Vagina (tissue), 2 donors: Measurements from ENCODE around the gene SLPI. TPM values are rescaled to one million over a fixed set of nuclear protein-coding genes. Genes with fewer than 3 reads are reported as not detected.

Source experiments
- DNase-seq, 2 donors: peaks; one replicate each; pipeline ENCODE4 v3.0.0-alpha.2; 2017; ENCODE audit errors: extremely low spot score in 2 of 2
- H3K27ac ChIP-seq: fragments of 200-600 bp; sonication (generic); one replicate; pipeline ENCODE4 v1.5.1; 2019
- H3K27me3 ChIP-seq: fragments of 200-600 bp; sonication (generic); one replicate; pipeline ENCODE4 v1.5.1; 2019
- H3K36me3 ChIP-seq, 2 donors: fragments of 200-600 bp; sonication (generic); one replicate each; pipeline ENCODE4 v1.5.1; 2017 to 2019
- H3K4me1 ChIP-seq: fragments of 200-600 bp; sonication (generic); one replicate; pipeline ENCODE4 v1.5.1; 2019
- H3K4me3 ChIP-seq, 2 donors: fragments of 200-600 bp; sonication (generic); 1 replicate in 1 of 2; 2 replicates in 1 of 2; pipeline ENCODE4 v1.5.1; 2016 to 2019
- H3K9me3 ChIP-seq: fragments of 200-600 bp; sonication (generic); one replicate; pipeline ENCODE4 v1.5.1; 2019
- CTCF ChIP-seq, 3 experiments: fragments of 450-650 bp in 2 of 3; fragments of 200-600 bp in 1 of 3; sonication (generic) in 1 of 3; IDR thresholded peaks; one replicate each; pipeline ENCODE4 v1.5.1; 2017 to 2019; ENCODE audit warnings: antibody characterized with exemption in 3 of 3, mild to moderate bottlenecking in 2 of 3, moderate library complexity in 2 of 3
- POLR2A ChIP-seq, 2 donors: fragments of 450-650 bp; IDR thresholded peaks; one replicate each; pipeline ENCODE4 v1.6.1; 2017; ENCODE audit warnings: antibody characterized with exemption in 2 of 2, mild to moderate bottlenecking in 2 of 2, moderate library complexity in 2 of 2
- POLR2AphosphoS5 ChIP-seq, 2 donors: sonication (generic); formaldehyde crosslinking; IDR thresholded peaks; one replicate each; pipeline ENCODE4 v1.9.0; 2017; ENCODE audit warnings: antibody characterized with exemption in 2 of 2, mild to moderate bottlenecking in 2 of 2, low read depth in 1 of 2; ENCODE audit not compliant: insufficient read depth in 1 of 2
- intact Hi-C: fragments of 100-400 bp; cut with DNase I; formaldehyde crosslinking; loops from one replicate; pipeline ENCODE4 v1.15.1; 2023
- total RNA-seq: library from RNA; depleted of rRNA; stranded (reverse); fragments of >200 nt; gene quantifications from one replicate; pipeline ENCODE4 v1.2.3, GENCODE V29; 2016

Gene SLPI
- total RNA-seq, 1 donor from 2014 or later, result 431 TPM

DNA sequence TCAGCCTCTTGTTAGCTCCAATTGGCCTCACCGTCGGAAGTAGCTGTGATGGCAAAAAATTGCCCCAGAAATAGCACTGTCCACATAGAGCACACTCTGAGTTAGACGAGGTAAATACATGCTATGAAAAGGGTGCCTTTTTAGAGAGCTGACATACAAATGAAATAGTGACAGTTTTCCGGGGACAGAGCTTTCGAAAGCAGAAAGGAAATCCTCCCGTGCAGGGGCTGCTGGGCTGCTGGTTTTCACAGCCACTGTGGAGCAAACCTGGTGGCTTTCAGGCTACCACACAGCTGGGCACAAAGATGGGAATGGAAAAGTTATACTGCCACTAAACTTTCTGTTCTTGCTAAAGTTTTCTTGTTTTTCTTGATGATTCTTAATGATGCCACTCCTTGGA is 8.3 kb downstream of the SLPI start:
- intact Hi-C loops, result no loop called here
- TF ChIP-seq POLR2AphosphoS5 (IDR thresholded peaks at IDR 0.05; ENCODE audit: insufficient read depth in 1 of 2, low read depth in 1 of 2), result no peak
- no peak for TF ChIP-seq POLR2A (IDR thresholded peaks at IDR 0.05)
- no peak for TF ChIP-seq CTCF (IDR thresholded peaks at IDR 0.05)

DNA sequence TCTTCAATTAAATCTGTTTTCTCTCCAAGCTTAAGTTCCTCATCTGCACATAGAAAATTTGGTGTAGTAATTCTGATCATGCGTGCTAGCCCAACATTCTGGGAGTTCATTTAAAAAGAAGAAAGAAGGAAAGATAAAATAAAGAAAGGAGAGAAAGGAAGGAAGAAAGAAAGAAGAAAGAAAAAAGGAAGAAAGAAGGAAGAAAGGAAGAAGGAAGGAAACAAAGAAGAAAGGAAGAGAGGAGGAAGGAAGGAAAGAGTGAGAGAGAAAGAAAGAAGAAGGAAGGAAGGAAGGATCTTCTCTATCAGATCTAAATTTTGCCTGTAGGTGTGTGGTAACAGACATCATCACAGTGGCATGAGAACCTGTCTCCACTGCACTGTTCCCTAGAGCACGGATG is 16.2 kb downstream of the SLPI start:
- no peaks in the 10 kb centered on the region for H3K4me1 ChIP-seq
- no peak overlapping the region for H3K27ac ChIP-seq
- intact Hi-C loops, result no loop called here
- DNase-seq, result no peak
- no peaks in the 10 kb centered on the region for H3K27me3 ChIP-seq
- no peak for TF ChIP-seq CTCF (IDR thresholded peaks at IDR 0.05)
- TF ChIP-seq POLR2A (IDR thresholded peaks at IDR 0.05), result no peak
- H3K36me3 ChIP-seq, result no peaks in the 10 kb centered on the region
- H3K4me3 ChIP-seq, result no peak overlapping the region
- H3K9me3 ChIP-seq, result no peaks in the 10 kb centered on the region

More for the DNA sequence above, 8.3 kb downstream of the SLPI start:
- Histone ChIP-seq H3K27ac (no peak overlapping the region), H3K27me3 (no peaks in the 10 kb centered on the region), H3K36me3 (no peaks in the 10 kb centered on the region), H3K4me3 (no peak overlapping the region), H3K9me3 (no peaks in the 10 kb centered on the region), H3K4me1 (no peaks in the 10 kb centered on the region)
- DNase-seq, result no peak

GRCh38 chr20:45235995-45236394 is 18.4 kb downstream of the SLPI start:
- no peaks in the 10 kb centered on the region for H3K4me1 ChIP-seq
- no peaks in the 10 kb centered on the region for H3K9me3 ChIP-seq
- intact Hi-C loops, result no loop called here
- TF ChIP-seq POLR2A (IDR thresholded peaks at IDR 0.05) (no peak), CTCF (IDR thresholded peaks at IDR 0.05) (peak in 1 of 3 experiments; percentile 5)
- DNase-seq, result no peak
- no peaks in the 10 kb centered on the region for H3K36me3 ChIP-seq
- H3K27ac ChIP-seq, result no peak overlapping the region
- no peak overlapping the region for H3K4me3 ChIP-seq
- H3K27me3 ChIP-seq, result no peaks in the 10 kb centered on the region

GRCh38 chr20:45230631-45231030 is 23.7 kb downstream of the SLPI start:
- Histone ChIP-seq H3K36me3 (no peaks in the 10 kb centered on the region), H3K9me3 (no peaks in the 10 kb centered on the region), H3K27ac (no peak overlapping the region), H3K27me3 (no peaks in the 10 kb centered on the region), H3K4me3 (no peak overlapping the region), H3K4me1 (no peaks in the 10 kb centered on the region)
- no peak for TF ChIP-seq CTCF (IDR thresholded peaks at IDR 0.05)
- TF ChIP-seq POLR2AphosphoS5 (IDR thresholded peaks at IDR 0.05; ENCODE audit: insufficient read depth in 1 of 2, low read depth in 1 of 2), result no peak
- no peak for TF ChIP-seq POLR2A (IDR thresholded peaks at IDR 0.05)
- intact Hi-C loops, result no loop called here
- DNase-seq, result no peak

GRCh38 chr20:45229264-45230056 is 24.9 kb downstream of the SLPI start:
- Histone ChIP-seq H3K4me3 (no peak overlapping the region), H3K4me1 (no peaks in the 10 kb centered on the region), H3K27ac (no peak overlapping the region), H3K27me3 (no peaks in the 10 kb centered on the region), H3K9me3 (no peaks in the 10 kb centered on the region), H3K36me3 (no peaks in the 10 kb centered on the region)
- no peak for DNase-seq
- no peak for TF ChIP-seq POLR2A (IDR thresholded peaks at IDR 0.05)
- intact Hi-C loops, result no loop called here
